22Rv1 (cell line): Measurements from ENCODE around the gene ZNF93.

Experiments used
- CTCF ChIP-seq: fragments of 450-650 bp; IDR thresholded peaks from 2 replicates; pipeline ENCODE4 v1.5.1; 2017; ENCODE audit warnings: mild to moderate bottlenecking
- ZFX ChIP-seq: fragments of 450-650 bp; IDR thresholded peaks from 2 replicates; pipeline ENCODE4 v1.6.1; 2017; ENCODE audit warnings: antibody characterized with exemption, borderline replicate concordance

GRCh38 chr19:19944583-19944880 lies 43.8 kb downstream of the ZNF93 start:
- TF ChIP-seq CTCF (no peak), ZFX (no peak)
